Measurements from ENCODE around the gene TLCD1.

DNA sequence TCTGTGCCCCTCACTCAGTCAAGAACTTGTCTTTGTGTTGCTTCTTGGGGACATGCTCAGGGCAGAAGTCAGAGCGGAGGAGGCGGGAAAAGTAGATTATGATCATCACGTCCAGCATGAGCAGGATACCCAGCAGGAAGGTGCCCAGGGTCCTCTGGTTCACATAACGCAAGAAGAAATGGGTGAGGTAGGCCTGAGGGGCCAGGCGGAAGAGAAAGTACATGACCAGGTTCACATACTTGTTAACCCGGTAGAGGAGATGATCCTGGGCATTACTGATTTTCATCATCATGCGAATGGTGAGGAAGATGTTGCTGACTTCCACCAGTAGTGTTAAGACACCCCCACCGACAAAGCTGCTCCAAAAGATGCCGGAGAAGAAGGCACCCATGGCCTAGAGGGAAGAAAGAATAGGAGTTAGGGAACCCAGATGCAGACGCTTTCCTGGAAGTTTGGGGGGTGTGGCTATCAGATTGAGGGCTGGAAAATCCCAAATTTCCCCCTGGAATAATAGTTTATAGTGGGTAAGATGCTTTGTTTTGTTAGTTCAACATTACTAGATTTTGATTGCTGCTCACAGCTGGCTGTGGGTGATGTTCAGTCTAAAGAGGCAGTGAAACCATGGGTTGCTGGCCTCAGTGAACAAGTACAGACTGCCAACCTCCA, 1.4 kb downstream of the TLCD1 start:
- TF ChIP-seq CBFB (IDR thresholded peaks at IDR 0.05; ENCODE audit: low read depth) (no peak), POLR2A (IDR thresholded peaks at IDR 0.05; ENCODE audit: low read depth, low read length) (no peak; the same call in 1 of the 2 replicates), MEF2A (IDR thresholded peaks at IDR 0.05; ENCODE audit: insufficient read depth, low read depth, low read length) (no peak), ESRRA (IDR thresholded peaks at IDR 0.05; ENCODE audit: low read length) (no peak), ZNF687 (IDR thresholded peaks at IDR 0.05) (no peak), TBL1XR1 (IDR thresholded peaks at IDR 0.05; ENCODE audit: low read depth, low read length) (no peak), ELK1 (IDR thresholded peaks at IDR 0.05; ENCODE audit: low read depth, low read length) (no peak), IKZF2 (IDR thresholded peaks at IDR 0.05) (no peak), RCOR1 (conservative IDR thresholded peaks at IDR 0.05; ENCODE audit: low read depth, low read length) (no peak), HCFC1 (IDR thresholded peaks at IDR 0.05; ENCODE audit: low read length) (no peak)
- TF ChIP-seq, protein P1, sequence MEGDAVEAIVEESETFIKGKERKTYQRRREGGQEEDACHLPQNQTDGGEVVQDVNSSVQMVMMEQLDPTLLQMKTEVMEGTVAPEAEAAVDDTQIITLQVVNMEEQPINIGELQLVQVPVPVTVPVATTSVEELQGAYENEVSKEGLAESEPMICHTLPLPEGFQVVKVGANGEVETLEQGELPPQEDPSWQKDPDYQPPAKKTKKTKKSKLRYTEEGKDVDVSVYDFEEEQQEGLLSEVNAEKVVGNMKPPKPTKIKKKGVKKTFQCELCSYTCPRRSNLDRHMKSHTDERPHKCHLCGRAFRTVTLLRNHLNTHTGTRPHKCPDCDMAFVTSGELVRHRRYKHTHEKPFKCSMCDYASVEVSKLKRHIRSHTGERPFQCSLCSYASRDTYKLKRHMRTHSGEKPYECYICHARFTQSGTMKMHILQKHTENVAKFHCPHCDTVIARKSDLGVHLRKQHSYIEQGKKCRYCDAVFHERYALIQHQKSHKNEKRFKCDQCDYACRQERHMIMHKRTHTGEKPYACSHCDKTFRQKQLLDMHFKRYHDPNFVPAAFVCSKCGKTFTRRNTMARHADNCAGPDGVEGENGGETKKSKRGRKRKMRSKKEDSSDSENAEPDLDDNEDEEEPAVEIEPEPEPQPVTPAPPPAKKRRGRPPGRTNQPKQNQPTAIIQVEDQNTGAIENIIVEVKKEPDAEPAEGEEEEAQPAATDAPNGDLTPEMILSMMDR (IDR thresholded peaks at IDR 0.05 in 2 of 3, conservative IDR thresholded peaks at IDR 0.05 in 1 of 3; ENCODE audit: control insufficient read depth in 2 of 3, extremely low read depth in 1 of 3, insufficient read depth in 1 of 3, low read depth in 3 of 3, low read length in 3 of 3) = no peak

Data from GM12878 (cell line).